Measurements from ENCODE around the gene DLG2. TPM values are rescaled to one million over a fixed set of nuclear protein-coding genes. Genes with fewer than 3 reads are reported as not detected.

DLG2 gene
- total and polyA plus RNA-seq, 2 of the 8 experiments (the other 6 are each of a cell fraction or from before 2014, with no cell fraction given) = 1.7 to 14.3 TPM

GRCh38 chr11:84607975-84608836 lies 1018.9 kb downstream of the DLG2 start:
- FAIRE-seq (no peak), DNase-seq (ENCODE audit: low read depth in 1 of 2, low spot score in 2 of 2) (no peak)
- Histone ChIP-seq H3K4me2 (ENCODE audit: insufficient read depth in 1 of 2, low read depth in 2 of 2, low read length in 2 of 2) (no peak overlapping the region), H3K27me3 (replicated peaks in 1 of 4; ENCODE audit: control insufficient read depth in 3 of 4, extremely low read depth in 1 of 4, insufficient read depth in 3 of 4, low read length in 3 of 4) (no peaks in the 10 kb centered on the region), H3K18ac (ENCODE audit: extremely low read depth, low read length) (no peak overlapping the region), H3K56ac (replicated peaks; ENCODE audit: insufficient read length, low read depth, low read length) (no peak overlapping the region), H3K23me2 (ENCODE audit: low read depth, low read length) (no peaks in the 10 kb centered on the region), H3K9me3 (ENCODE audit: insufficient read depth in 2 of 2, low read depth in 1 of 2, low read length in 1 of 2) (no peaks in the 10 kb centered on the region; a peak in 1 of 4 replicates), H2AFZ (ENCODE audit: low read length) (no peak overlapping the region; the same call in 1 of the 2 replicates), H4K91ac (replicated peaks; ENCODE audit: insufficient read length, low read length) (no peak overlapping the region), H2AK5ac (ENCODE audit: low read depth, low read length) (no peak overlapping the region), H2BK12ac (ENCODE audit: low read depth, low read length) (no peak overlapping the region), H3K4me1 (replicated peaks in 1 of 4; ENCODE audit: control insufficient read depth in 3 of 4, insufficient read depth in 4 of 4, low read length in 3 of 4) (no peaks in the 10 kb centered on the region), H3K9ac (replicated peaks in 1 of 4; ENCODE audit: extremely low read depth in 1 of 4, low read depth in 3 of 4, low read length in 3 of 4) (no peak overlapping the region), H4K8ac (ENCODE audit: extremely low read depth, insufficient read depth, low read length) (no peak overlapping the region), H3K36me3 (ENCODE audit: control insufficient read depth in 2 of 4, insufficient read depth in 4 of 4, low read length in 3 of 4) (no peaks in the 10 kb centered on the region; a peak in 1 of 8 replicates), H3K27ac (ENCODE audit: low read depth, low read length) (no peak overlapping the region), H2BK5ac (ENCODE audit: low read depth, low read length) (no peak overlapping the region), H3K23ac (ENCODE audit: insufficient read length) (no peak overlapping the region), H3K79me1 (ENCODE audit: low read depth, low read length) (no peaks in the 10 kb centered on the region), H3K14ac (ENCODE audit: insufficient read length) (no peak overlapping the region), H4K20me1 (replicated peaks in 1 of 2; ENCODE audit: control insufficient read depth in 1 of 2, insufficient read depth in 2 of 2, low read length in 2 of 2) (no peaks in the 10 kb centered on the region), H3K79me2 (ENCODE audit: control insufficient read depth in 1 of 2, insufficient read depth in 2 of 2, low read length in 2 of 2) (no peaks in the 10 kb centered on the region), H2BK15ac (ENCODE audit: low read length) (no peak overlapping the region), H2BK20ac (ENCODE audit: low read length) (no peak overlapping the region), H2BK120ac (replicated peaks; ENCODE audit: low read depth, low read length) (no peak overlapping the region), H3K4ac (replicated peaks; ENCODE audit: insufficient read length, low read depth, low read length) (no peak overlapping the region), H3K4me3 (ENCODE audit: extremely low read depth in 1 of 4, insufficient read depth in 2 of 4, low read depth in 3 of 4, low read length in 4 of 4) (no peak overlapping the region), H4K5ac (ENCODE audit: insufficient read length, low read depth, low read length) (no peak overlapping the region)
- WGBS, 2 experiments (ENCODE audit: extremely low coverage in 1 of 2, insufficient coverage in 1 of 2, insufficient read length in 1 of 2, insufficient replicate concordance in 2 of 2, low coverage in 1 of 2, low lambda C conversion rate in 2 of 2, missing lambda C conversion rate in 1 of 2) = 96% methylated on average over 5 of the region's 5 CpGs; no CpG with 5 or more reads in 1 of the 2 experiments
- POLR2A ChIA-PET (ENCODE audit: partially characterized antibody) = no interaction called here
- CTCF ChIA-PET (ENCODE audit: partially characterized antibody) = interaction anchor here (0.7 kb wide), 1 partner anchor 1540 kb away, joined by 3 read pairs; no protein-coding TSS in a partner anchor
- TF ChIP-seq SUZ12 (IDR thresholded peaks at IDR 0.05; ENCODE audit: low read length) (no peak), SP2 (IDR thresholded peaks at IDR 0.05; ENCODE audit: low read length) (no peak), FOSL1 (IDR thresholded peaks at IDR 0.05; ENCODE audit: insufficient read depth, low read depth, low read length) (no peak), ZNF274 (IDR thresholded peaks at IDR 0.05; ENCODE audit: borderline replicate concordance, extremely low read depth, low read length) (no peak)
- TF ChIP-seq, protein P1, sequence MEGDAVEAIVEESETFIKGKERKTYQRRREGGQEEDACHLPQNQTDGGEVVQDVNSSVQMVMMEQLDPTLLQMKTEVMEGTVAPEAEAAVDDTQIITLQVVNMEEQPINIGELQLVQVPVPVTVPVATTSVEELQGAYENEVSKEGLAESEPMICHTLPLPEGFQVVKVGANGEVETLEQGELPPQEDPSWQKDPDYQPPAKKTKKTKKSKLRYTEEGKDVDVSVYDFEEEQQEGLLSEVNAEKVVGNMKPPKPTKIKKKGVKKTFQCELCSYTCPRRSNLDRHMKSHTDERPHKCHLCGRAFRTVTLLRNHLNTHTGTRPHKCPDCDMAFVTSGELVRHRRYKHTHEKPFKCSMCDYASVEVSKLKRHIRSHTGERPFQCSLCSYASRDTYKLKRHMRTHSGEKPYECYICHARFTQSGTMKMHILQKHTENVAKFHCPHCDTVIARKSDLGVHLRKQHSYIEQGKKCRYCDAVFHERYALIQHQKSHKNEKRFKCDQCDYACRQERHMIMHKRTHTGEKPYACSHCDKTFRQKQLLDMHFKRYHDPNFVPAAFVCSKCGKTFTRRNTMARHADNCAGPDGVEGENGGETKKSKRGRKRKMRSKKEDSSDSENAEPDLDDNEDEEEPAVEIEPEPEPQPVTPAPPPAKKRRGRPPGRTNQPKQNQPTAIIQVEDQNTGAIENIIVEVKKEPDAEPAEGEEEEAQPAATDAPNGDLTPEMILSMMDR (IDR thresholded peaks at IDR 0.05; ENCODE audit: control extremely low read depth in 1 of 3, insufficient read depth in 1 of 3, low read depth in 1 of 3, low read length in 3 of 3) = no peak
- TF ChIP-seq, protein P2, sequence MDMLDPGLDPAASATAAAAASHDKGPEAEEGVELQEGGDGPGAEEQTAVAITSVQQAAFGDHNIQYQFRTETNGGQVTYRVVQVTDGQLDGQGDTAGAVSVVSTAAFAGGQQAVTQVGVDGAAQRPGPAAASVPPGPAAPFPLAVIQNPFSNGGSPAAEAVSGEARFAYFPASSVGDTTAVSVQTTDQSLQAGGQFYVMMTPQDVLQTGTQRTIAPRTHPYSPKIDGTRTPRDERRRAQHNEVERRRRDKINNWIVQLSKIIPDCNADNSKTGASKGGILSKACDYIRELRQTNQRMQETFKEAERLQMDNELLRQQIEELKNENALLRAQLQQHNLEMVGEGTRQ (IDR thresholded peaks at IDR 0.05; ENCODE audit: low read length) = no peak
